Activated CD8-positive, alpha-beta memory T cell treated with anti-CD3 and anti-CD28 coated beads, Interleukin-2, amount 50 U/mL, for 24 hours (primary cell): Measurements from ENCODE around the gene IGF1R.

Source experiments
- DNase-seq: peaks from one replicate; pipeline ENCODE4 v3.0.0-alpha.2; 2020; ENCODE audit errors: extremely low read depth

The IGF1R gene

DNA sequence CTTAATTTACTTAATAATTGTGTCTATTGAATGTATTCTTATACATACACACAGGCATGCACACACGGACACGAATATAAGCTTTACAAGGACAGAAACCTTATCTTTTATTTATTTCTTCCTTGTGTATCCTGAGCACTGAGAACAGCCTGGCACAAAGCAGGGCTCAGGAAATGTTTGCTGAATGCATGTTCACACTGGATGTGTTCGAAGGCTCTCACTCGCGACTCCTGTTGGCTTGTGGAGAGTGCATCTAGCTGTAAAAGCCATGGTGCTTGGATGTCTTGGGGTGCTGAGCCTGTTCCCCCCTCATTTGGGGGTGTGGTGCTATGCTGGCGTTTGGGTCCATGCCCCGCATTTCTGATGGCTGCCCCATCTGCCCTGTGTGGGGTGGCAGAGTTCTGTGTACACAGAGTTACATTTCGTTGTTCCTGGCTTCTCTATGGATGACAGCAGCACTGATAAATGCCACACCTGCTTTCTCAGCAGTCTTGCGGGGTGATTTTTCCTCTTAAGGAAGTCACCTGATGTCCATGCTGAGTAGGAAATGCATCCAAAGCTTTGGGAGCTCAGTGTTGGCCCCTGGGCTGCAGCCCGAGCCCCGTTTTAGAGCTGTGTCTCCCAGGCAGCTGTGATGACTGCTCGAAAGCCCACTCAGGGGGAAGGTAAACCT is 148.5 kb downstream of the IGF1R start:
- DNase-seq: no peak

GRCh38 chr15:98798375-98798893 is 150.1 kb downstream of the IGF1R start:
- no peak for DNase-seq

DNA sequence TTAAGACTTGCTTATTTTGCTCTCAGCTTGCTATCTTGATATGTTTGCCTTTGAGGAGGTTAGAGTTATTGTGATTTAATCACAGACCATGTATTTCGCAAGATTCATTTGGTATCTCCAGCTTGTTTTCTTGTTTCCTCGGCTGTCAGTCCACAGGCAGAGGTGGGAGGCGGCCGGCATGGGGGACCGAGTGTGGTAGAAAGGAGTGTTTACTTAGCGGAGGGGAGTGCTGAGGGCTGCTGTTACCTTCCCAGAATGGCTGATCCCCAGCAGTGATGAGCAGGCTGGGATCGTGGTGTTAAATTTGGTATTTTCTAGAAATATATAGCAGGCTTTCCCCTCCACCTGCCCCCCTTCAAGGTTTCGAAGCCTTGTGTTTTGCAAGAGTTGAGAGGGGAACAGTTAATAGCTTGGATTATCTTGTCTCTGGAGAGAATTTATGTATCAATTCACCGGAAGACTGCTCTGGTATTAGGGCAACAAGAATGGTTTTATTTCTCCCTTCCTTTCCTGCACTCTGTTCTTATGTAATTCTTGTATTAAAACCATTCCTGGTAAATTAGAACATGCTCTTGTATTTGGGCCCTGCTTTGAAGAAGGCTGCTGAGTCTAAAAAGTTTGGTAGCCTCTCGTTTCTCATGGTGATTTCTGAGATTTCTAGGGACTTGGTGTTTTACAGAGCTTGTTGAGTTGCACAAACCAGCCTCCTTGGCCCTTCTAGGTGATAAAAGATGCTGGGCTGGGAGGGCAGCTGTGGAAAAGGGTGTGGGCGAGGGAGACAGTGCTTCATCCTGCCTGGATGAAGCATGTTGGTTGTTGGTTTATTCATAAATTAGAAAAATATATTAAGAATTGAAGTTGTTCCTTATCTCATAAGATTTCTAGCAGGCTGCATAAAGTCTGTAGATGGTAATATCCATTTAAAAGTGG is 151.4 kb downstream of the IGF1R start:
- no peak for DNase-seq

DNA sequence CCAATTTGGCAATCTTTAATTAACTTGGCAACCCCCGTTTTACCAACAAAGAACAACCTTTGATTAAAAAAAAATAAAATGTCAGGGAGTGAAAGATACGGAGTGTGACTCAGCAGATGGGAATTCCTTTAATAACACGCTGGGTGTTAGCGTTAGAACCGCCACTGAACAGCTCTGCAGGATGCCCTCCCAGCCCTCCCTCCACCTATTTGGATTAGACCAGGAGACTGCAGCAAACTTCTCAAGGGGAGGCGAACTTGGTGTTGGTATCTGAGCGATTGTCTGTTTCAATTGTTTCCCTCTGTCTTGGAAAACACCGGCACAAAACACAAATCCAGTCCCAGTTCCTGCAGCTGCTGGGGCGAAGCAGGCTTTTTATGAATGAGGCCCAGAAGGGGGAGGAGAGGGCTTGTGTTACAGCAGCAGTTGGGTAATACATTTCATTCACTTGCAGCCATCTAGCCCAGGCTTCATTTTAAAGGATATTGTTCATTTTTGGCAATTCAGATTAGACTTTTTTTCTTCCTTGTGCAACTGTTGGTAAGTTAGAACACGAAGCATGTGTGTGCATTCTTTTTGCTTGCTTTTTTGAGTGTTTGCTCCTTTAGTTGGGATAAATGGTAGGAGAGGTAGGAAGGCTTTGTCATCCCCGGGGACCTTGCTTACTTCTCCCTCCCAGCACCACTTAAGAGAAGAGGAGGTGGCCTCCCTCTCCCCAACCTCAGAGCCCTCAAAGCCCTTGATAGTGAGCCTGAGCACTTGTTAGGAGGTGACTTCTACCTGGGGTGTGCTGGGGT is 152.3 kb downstream of the IGF1R start:
- no peak for DNase-seq

- DNase-seq: no peak
Observed at GRCh38 chr15:98801234-98801561, 152.9 kb downstream of the IGF1R start.

DNA sequence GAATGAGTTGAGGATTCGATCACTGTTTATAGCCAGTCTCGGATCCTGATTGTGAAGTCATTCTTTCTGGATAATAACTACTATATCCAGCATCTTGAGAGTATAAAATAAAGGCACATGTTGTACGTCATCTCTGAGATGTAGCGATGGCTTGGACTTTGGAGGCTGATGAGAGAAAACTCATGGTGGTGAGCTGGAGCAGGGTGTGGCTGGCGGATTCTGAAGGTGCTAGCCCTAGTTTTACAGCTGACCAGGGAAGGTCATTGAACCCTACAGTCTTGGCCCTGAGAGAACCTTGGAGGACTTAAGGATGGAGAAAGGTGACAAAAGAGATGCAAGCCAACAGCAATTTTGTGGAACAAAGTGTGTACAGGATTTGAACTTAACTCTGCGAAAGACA is 153.8 kb downstream of the IGF1R start:
- no peak for DNase-seq

GRCh38 chr15:98803228-98804056 is 155.1 kb downstream of the IGF1R start:
- DNase-seq: no peak

GRCh38 chr15:98804057-98804380 is 155.7 kb downstream of the IGF1R start:
- DNase-seq: no peak

DNA sequence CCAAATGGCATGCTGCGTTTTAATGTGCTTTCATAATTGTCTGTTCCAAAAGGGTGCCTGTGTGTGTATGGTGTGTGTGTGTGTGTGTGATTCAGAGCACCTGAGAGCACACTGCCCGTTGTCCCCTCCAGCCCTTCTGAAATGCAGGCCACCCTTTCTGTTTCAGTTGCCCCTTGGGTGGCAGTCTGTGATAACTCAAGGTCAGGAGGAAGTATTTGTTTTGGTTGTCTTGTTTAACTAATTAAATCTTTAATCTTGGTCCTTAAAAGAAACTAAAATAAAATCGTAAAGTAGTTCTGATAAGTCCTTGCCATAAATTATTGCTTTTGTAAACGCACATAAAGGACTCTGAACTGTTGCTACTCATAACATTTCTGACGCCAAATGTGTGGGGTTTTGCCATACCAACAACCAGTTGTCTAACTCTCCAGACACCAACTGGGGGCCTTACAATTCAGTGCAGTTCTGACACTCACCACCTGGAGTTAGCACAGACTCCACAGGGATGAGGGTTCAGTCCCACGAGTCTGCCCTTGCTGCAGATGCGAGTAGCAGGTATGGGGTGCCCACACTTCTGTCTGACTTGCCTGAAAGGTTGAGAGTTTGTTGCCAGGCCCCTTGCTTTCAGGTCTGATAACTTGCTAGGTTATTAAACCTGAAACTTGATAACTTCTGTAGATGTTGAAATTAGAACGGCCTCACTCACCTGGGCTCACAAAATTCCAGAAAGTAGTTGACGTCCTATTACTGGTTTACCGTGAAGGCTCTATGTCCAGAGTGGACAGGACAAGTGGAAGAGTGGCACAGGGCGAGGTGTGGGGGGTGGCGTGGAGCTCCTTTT is 157.3 kb downstream of the IGF1R start:
- no peak for DNase-seq

- no peak for DNase-seq
Observed at GRCh38 chr15:98806275-98806895, 158.0 kb downstream of the IGF1R start.

DNA sequence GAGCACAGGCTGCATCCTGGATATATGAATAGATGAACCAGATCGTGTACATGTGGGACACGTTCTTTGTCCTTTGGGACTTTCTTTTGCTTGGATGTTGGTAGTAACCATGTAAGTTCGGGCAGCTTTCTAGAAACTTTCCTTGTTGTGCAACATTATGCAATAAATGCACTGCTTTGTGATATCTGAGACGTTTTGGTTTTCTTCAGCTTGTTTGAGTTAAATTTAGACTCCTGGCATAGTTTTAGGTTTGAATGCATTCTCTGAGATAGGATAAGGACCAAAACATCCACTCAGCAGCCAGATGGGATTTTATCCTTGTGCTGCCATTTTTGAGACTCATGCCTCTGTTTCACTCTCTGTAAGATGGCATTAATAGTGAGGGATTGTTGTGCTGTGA is 158.9 kb downstream of the IGF1R start:
- no peak for DNase-seq

GRCh38 chr15:98809273-98809672 is 160.9 kb downstream of the IGF1R start:
- DNase-seq: no peak

DNA sequence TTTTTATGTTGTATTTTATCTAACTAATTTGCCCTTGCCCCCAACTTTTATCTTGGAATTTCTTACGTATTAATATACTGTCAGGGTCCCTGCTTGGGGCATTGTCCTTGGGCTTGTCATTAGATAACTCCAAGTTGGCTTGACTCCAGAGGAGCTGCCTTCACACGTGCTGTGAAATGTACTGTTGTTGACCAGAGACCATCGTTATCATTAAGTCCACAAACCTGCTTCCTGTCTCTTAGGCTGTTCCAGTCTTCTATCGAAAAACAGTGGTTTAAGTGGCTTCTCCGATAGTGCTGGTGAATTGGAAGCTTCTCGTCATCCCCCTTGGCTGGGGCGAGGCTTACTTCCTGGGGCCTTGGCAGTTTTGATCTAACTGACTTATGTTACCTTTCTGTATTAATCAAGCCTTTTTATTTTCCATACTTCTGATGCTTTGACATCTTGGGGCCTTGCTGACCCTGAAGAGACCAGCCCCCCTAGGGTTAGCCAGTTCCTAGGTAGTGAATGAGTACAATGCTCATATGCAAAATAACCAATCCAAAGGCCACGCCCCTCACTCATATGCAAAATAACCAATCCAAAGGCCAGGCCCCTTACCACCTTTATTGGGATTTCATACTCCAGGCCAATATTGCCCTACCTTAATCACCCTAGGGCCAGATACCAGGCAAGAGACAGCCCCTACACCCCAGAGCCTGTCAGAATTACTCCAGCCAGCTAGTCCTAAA is 164.5 kb downstream of the IGF1R start:
- no peak for DNase-seq

GRCh38 chr15:98813951-98814350 is 165.6 kb downstream of the IGF1R start:
- DNase-seq: no peak

GRCh38 chr15:98815207-98815606 is 166.9 kb downstream of the IGF1R start:
- DNase-seq: no peak

DNA sequence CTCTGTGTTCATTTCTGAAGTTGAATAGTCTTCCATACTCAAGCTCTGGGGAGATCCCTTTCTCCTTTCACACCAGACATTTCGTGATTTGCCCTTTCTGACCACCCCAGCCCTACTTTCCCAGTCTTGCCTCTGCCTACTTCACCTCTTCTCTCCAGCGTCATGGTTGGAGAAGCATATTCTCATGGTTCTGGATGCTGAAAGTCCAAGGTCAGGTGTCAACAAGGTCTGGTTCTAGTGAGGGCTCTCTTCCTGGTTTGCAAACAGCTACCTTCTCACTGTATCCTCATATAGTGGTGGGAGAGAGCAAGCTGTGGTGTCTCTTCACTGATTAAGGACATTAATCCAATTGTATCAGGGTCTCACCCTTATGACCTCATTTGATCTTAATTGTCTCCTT is 169.4 kb downstream of the IGF1R start:
- DNase-seq: no peak

- no peak for DNase-seq
Observed at GRCh38 chr15:98823012-98823458, 174.7 kb downstream of the IGF1R start.

DNA sequence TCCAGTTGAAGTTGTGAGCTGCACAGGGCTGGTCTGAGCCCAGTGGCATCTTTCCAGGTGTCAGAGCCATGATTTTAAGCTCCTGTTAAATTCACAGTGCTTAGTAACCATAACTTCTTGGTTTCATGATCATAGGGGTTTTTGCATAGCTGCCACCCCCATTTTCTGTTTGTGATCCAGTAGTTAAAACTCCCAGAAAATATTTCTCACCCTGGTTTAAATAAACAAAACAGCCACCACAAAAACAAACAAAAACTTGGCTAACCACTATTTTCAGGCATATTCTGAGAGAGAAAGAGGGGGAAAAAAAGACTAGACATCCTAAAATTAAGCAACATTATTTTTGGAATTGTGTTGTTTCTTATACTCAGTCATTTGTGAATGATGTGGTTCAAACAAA is 175.3 kb downstream of the IGF1R start:
- no peak for DNase-seq

- DNase-seq: no peak
Observed at GRCh38 chr15:98824595-98824994, 176.3 kb downstream of the IGF1R start.
